ENCODE data around the gene BASP1.

BASP1 gene, protein sequence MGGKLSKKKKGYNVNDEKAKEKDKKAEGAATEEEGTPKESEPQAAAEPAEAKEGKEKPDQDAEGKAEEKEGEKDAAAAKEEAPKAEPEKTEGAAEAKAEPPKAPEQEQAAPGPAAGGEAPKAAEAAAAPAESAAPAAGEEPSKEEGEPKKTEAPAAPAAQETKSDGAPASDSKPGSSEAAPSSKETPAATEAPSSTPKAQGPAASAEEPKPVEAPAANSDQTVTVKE
- 0.21 to 0.24 reads per million in 2 donors for total RNA-seq

DNA sequence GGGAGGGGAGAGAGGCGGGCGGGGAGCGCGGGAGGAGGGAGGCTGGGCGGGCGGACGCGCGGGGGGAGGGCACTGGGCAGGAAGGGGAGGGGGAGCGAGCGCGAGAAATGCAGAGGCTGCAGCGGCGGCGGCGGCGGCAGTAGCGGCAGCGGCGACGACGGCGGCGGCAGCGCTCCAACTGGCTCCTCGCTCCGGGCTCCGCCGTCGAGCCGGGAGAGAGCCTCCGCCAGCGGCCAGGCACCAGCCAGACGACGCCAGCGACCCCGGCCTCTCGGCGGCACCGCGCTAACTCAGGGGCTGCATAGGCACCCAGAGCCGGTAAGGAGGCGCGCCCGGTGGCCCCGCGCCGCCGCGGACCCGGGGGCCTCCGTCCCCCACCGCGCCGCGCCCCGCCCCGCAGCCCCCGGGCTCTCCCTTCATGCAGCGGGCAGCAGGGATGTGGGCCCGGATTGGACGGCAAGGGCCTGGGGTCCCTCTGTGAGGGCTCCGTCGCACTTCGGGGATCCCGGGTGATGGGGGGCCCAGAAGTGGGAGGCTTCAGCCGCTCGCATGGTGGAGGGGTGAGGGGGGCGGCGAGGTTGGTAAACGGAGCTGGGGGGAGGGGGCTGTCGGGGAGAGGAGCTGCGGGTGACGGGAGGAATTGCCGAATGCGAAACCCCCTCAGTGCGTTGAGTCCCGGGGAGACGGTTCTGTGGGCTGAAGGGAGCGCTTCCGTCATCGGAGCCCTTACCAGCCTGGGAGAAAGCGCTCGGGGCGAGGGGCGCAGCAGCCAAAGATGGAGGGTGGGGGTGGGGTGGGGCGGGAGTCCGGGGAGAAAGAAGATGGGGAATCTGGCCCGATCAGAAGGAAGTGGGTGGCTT is at the start of gene BASP1:
Gene BASP1, plus strand, starts transcription at position 139 of the 860 bp plus-strand sequence. CDS start 57,586 bp downstream, outside the sequence.
- DNase-seq: peak; percentile 1

DNA sequence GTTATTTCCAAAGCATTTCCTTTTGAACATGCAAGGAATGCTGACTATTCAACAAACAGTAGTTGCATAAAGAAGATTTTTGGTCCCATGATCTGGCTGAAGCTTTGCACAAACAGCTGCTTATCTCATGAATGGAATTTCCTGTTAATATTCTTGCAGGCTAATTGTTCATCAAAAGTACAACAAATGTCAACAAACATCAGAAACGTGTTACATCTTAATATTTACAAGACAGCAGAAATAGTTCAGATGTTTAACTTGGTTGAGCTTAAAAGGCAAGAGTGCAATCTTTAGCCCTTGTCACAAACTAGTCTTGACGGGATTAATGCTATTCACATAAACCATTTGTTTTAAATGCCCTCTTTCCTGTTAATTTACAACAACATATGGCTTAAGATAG is 47.9 kb upstream of the BASP1 start:
- DNase-seq: no peak

DNA sequence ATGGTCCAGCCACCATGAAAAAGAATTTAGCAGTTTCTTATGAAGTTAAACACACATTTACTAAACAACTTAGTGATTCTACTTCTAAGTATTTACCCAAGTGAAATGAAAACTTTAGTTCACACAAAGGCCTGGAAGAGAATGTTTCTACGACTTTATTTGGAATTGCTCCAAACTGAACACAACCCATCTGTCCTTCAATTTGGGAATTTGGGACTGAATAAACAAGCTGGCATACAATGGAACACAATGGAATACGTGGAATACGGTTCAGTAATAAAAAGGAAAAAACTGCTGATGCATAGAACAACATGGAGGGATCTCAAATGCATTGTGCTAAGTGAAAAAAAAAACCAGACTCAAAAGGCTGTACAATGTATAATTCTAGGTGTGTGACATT is 44.6 kb upstream of the BASP1 start:
- DNase-seq: no peak

DNA sequence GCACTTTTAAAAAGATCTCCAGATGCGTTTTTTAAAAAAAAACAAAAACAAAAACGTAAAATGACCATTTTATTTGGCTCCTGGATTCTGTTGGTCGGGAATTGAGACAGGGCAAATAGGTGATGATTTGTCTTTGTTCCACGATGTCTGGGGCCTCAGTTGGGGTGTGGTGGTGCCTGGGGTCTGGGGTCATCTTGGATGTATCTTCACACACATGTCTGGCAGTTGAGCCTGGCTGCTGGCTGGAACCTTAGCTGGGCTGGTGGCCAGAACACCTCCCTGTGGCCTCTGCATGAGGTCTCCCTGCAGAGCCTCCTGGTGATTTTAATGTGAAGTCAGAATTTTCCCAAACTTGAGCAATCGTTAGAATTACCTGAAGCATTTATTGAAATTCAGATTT is 42.5 kb upstream of the BASP1 start:
- DNase-seq: no peak

DNA sequence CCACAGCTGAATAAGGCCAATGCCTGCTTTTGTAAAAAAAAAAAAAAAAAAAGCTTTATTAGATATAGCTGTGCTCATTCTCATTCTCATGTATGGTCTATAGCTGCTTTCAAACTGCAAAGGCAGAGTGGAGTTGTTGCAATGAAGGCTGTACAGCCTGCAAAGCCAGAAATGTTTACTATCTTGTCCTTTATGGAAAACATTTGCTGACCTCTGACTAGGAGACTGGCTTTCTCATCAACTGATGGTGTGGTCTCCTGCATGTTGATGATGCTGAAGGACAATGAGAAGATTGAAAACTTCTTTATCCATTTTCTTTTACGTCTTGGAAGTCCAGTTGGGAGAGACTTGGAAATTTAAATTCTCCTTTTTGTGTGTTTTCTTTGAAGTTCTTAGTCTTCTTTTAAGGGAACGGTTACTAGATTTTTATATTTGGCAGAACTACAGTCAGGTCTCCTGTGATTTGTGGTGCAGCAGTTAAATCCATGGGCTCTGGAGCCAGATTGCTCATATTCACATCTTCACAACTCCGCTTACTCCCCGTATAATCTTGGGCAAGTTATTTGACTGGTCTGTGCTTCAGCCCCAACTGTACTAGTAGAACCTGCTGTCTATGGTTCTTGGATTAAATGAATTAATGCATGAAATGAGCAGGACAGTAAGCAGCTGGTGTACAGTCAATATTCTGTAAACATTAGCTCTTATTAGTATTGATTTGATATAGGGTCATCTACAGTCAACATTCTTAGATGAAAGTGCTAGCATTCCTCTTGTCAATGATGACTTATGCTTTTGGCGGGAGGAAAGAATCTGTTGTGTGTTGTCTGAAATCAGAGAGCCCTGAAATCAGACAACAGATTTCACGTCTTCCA is 39.7 kb upstream of the BASP1 start:
- DNase-seq: no peak

DNA sequence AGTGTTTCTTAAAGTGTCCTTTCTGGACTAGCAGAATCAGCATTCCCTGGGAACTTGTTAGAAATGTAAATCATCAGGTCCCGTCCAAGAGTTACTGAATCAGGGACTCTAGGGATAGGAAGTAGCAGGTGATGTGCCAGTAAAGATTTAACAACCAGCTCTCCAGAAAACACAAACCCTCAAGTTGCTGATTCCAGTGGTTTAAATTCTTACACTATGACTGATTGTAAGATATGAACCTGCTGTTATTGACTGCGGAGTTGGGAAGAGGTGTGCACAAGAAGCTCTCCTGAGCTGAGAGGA is 39.1 kb upstream of the BASP1 start:
- no peak for DNase-seq

DNA sequence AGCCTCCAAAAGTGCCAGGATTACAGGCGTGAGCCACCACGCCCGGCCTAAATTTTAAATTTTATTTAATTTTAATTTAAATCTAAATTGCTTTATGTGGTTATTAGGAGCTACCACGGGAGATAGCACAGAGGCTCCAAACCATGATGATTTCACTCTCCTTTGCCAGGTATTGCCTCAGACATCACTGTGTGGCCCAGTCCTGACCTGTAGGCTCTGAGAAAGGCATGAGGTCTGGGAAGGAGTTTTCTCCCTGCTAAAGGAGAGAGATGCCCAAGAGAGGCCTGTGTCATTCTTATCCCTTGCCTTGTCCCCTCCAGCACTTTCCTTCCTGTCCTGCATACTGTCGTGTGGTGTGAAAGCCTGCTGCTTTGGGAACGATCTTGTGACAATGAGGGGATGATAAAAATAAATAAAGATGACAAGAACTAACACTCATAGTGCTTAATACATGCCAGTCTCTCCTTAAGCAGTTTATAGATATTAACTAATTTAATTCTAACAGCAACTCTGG is 37.0 kb upstream of the BASP1 start:
- no peak for DNase-seq

DNA sequence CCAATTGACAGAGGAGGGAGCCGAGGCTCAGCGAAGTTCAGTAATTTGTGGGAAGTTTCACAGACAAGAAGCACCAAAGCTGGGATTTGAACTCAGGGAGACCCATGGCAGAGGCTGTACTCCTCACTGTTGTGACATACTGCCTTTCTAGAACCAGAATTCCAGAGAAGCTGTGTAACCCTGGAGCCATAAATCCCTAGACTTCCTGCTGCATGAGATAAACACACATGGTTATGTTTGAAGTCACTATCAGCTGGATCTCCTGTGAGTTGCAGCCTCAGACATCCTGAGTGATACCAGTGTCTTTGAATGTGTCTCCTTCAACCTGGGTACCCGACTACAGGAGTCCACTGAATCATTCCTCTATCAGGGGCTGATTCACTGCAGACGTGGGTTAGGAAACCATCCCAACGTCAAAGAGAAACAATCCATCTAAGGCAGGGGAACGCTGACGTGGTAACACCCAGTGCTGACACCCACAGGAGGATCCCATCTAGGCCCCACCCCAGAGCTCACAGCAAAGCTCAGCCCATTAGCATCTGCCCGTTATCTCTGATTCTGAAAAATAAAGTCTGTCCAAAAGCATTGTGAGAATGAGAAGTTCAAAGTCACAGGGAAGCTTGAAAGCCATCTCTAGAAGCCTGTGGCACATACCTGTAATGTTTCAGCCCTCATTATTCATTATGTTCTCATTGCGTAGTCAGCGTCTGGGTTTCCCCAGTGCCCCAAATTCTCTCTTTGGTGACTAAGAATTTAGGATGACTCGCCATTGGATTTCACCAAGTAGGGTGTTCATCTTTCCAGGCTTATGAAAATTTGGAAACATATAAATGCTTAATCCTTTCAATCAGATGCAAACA is 36.3 kb upstream of the BASP1 start:
- no peak for DNase-seq

DNA sequence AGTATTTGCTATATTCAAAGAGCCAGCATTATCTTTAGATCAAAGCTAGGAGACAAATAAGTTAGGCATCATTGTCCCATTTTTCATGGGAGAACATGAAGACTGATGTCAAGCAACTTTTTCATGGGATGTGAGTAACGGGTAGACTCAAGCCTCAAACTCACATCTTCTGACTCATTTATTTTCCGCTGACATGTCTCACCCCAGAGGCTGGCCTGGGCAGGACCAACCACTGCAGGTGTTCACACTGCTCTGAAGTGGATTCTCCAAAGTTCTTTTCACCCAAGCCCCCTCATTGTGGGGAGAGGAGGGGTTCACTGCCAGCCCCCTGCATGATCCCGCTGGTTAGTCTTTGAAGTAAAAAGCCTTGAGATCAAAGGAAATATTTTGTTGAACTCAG is 34.9 kb upstream of the BASP1 start:
- no peak for DNase-seq

DNA sequence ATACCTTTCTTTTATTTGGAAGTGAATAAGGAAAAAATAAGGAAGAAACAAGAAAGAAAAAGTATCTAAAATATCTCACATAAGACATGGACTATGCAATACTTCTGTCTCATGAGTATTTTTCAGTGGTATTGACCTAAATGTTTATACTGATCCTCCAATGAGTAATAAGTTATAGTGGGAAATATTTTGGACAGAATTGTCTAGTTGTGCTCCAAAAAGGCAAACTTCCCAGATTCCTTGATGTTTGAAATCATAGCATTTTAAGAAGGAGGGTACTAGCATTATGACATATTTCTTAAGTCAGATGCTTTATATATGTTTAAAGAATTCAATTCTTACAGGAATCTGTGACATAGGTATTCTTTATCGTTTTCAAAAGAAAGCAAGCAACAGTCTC is 34.5 kb upstream of the BASP1 start:
- no peak for DNase-seq

DNA sequence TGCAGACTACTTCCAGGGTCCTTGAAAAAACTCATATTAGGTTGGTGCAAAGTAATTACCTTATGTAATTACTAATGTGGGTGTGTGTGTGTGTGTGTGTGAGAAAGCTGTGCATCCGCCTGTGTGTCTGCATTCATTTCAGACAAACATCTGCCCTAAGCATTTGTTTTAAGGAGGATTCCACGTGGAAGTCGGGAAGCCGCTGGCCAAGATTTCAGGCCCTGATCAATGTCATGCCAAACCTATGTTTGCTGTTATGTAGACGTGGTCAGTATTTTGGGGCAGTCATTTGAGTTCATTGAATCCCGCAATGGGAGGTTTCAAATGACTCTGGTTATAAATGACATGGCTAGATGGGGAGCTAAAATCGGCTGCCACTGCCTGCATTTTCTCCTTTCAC is 33.6 kb upstream of the BASP1 start:
- no peak for DNase-seq

DNA sequence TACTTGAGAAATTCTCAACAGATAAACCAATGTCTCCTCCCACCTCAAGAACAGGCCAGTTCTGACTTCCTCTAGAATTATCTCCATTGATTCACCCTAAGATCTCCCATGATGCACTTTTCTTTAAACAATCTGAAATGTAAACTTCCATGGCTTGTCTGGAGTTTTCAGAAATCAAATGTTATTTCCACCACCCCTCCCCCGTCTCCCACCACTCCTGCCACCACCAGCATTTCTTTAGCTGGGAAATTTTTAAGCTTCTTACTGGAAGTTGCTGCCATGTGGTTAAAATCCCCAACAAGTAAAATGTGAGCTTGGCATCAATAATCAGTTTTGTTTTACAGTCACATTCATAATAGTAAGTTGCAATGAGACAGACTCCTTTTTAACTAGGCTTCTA is 32.8 kb upstream of the BASP1 start:
- no peak for DNase-seq

DNA sequence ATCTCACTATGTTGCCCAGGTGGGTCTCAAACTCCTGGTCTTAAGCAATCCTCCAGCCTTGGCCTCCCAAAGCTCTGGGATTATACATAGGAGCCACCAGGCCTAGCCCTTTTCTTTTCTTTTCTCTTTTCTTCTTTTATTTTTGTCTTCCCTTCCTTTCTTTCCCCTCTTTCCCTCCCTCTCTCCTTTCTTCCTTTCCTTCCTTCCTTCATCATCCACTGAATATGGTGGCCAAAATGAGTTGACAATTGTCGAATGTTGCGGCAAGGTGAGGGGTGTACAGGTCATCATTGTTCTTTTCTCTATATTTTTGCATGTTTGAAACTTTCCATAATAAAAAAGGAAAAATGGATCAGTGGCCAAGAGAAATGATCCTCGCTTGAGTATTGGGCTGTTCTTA is 32.1 kb upstream of the BASP1 start:
- no peak for DNase-seq

DNA sequence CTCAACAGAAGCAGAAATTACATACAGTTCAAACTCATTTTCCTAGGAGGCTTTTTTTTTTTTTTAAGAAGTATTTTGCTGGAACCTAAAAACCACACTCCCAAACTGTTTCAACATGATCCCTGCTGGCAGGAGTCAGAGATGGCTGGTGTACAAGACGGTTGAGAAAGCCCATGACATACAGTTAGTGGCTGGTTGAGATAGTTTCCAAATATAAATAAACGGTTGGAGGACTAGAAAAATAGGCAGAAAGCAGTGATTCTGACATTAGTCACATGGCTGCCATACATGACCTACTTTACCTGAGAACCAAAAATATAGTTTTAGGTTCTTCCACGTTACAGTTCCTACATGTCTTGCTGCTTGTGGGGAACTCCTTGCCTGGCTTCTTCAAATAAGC is 31.7 kb upstream of the BASP1 start:
- DNase-seq: no peak

DNA sequence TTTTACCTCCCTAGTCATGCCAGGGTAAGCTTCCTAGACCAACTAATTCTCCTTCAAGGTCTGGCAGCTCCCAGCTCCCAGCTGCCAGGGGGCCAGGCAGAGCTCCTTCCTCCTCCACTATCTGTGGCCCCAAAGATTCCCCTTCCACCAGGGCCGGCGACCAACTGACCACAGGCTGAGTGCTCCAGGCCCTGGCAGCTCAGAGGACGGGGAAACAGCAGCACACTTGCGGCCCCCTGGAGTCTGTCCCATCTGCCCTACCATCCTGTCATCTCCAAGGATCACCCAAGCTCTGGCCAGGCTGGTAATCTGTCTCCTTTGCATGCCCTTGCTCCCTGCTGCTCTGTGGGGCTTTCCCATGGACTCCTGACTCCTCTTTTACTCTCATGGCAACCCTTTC is 31.2 kb upstream of the BASP1 start:
- no peak for DNase-seq

DNA sequence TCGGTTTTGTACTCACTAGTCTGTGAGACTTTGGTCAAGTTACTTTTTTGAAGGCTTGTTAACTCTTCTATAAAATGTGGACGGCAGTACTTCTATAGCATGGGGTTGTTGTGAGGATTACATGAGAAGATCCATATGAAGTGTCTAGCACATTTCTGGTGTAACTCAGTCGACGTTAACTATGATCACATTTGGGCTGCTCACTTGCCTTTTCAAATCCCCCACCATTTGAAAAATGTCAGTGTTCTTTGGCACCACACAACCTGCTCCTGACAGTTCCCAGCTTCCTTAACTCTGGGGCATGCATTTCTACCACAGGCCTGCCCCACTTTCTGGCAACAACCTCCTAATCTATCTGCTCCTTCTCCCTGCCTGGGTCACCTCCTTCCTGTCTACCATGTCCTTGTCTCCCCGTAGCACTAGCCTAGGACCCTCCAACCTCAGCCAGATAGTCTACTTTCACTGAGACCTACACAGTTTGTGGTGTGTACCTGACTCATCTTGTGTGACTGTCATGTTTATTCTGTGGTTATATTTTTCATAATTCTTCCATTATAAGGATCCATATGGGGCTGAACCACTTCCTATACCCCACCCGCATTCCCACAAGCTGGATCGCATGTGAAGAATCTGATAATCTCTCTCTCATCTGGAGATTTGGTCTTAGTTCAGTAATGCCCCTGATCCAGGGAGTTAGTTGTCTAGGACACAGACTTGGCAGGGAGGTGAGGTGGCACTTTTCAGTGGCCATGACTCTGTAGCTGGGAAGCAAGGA is 30.2 kb upstream of the BASP1 start:
- no peak for DNase-seq

DNA sequence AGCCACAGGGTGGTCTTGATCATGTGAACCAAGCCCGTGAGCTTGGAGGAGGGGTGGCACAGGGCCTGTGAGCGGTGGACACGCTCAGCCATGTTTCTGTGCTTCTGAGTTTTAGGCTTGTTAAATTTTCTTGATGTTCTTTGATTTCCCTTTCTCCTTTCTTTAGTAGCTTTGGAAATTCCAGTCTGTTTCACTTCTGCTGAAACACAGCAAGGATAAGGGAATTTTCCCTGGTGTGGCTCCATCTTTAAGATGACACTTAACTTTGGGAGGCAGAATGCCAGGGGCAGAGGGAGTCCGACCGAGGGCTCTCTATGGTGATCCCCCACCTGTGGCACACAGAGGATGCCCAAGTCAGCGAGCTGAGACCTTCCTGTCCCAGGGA is 29.7 kb upstream of the BASP1 start:
- DNase-seq: no peak

DNA sequence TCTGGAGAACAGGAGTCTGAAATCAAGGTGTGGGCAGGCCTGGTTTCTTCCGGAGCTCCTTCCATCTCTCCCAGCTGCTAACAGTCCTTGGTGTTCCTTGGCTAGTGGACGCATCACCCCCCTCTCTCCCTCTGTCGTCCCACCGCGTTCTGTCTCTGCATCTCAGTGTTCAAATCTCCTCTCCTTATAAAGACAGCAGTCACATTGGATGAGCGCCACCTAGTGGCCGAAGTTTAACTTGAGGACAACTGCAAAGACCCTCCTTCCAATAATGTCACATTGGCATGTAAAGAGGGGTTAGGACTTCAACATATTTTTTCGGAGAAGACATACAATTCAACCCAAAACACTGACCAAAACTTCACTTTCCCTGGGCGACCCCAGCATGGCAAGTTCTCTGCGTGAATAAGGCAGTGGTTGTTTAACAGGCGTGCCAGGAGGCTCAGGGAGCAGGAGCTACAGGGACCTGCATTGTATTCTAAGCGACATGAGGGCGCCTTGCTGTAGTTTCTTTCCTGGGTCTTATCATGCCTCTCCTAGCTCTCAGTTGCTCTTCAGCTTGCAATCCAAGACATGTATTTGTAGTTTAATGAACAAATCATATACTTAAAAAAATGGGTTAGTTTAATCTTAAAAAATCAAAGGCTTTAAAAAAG is 27.9 kb upstream of the BASP1 start:
- DNase-seq: peak; percentile 25

DNA sequence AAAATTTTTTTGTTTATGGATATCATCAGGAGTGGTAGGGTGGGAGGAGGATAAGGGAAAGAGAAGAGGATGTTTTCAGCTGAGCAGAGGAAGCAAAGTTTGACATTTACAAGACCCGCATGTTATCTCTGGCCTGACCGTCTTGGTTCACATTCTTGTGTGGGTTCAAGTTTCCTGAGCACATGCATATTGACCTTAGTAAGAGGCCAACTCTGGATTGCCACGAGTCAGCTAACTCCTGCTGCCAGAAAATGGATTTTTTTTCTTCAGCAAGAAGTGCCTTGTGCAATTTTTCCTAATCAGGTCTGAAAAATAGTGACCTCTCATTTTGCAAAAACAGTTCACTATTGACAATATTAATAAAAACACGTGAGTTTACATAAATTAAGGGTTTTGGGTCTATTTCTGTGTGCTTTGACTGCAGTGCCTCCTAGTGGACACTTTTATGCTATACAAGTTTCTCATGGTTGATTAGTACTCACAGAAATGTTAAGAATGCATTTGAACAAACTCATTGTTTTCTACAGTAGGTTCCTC is 27.1 kb upstream of the BASP1 start:
- DNase-seq: no peak

DNA sequence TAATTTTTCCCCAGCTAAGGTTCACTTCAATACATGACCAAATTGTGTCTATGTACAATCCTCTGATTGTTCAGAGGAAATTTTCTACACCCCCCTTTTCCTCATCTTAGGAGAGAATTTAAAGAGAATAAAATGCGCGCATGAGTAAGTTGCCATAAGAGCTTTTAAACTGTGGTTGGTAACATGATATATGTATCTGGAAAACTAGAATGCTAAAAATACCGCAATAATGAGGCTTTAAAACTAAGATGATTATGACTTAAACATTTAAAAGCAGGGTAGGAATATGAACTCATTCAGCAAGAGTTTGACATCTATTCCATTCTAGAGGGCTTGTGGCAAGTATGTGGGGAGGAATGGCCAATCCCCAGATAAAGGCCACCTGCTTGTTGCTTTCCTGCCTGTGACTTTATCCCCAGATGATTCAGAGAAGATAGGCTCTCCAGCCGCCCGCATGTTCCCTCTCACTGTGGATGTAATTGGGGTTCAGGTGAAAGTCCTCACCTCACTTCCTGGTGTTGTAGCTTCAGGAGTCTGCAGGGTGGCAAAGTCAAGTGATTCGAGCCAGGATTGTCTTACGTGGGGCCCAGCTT is 26.5 kb upstream of the BASP1 start:
- DNase-seq: no peak
